Transverse colon (tissue), 4 donors: ENCODE data around the gene ZNF493.

Experiments used
- CTCF ChIP-seq, 5 experiments: fragments of 200-600 bp in 3 of 5; fragments of 450-650 bp in 2 of 5; sonication (generic) in 3 of 5; IDR thresholded peaks; 1 replicate in 2 of 5; 2 replicates in 3 of 5; pipeline ENCODE4 v1.5.1; 2016 to 2017; ENCODE audit warnings: antibody characterized with exemption in 5 of 5, inconsistent platforms in 3 of 5, mild to moderate bottlenecking in 2 of 5, moderate library complexity in 1 of 5
- EP300 ChIP-seq: sonication (generic); formaldehyde crosslinking; IDR thresholded peaks from one replicate; pipeline ENCODE4 v1.6.1; 2017; ENCODE audit warnings: antibody characterized with exemption, low read depth
- POLR2A ChIP-seq: fragments of 450-650 bp; IDR thresholded peaks from one replicate; pipeline ENCODE4 v1.6.1; 2016; ENCODE audit warnings: antibody characterized with exemption, mild to moderate bottlenecking, moderate library complexity
- POLR2AphosphoS5 ChIP-seq, 3 donors: sonication (generic); formaldehyde crosslinking; IDR thresholded peaks; one replicate each; pipeline ENCODE4 v1.6.1; 2016; ENCODE audit warnings: antibody characterized with exemption in 3 of 3

- no peak for TF ChIP-seq CTCF (IDR thresholded peaks at IDR 0.05)
- TF ChIP-seq POLR2A: no peak
- TF ChIP-seq POLR2AphosphoS5 (IDR thresholded peaks at IDR 0.05): no peak
- no peak for TF ChIP-seq EP300
These were observed 25.3 kb downstream of the ZNF493 start for GRCh38 chr19:21422244-21422643.
